WTC11 (cell line): Measurements from ENCODE around the gene SIM2. TPM values are rescaled to one million over a fixed set of nuclear protein-coding genes. Genes with fewer than 3 reads are reported as not detected.

ENCODE experiments used
- ATAC-seq: fragments of 200-7000 bp; cut with Tn5 transposase; 2 replicates; pipeline ENCODE4 v1.10.0; 2021; ENCODE audit warnings: mild to moderate bottlenecking, moderate library complexity
- CTCF ChIA-PET: fragments of 300-600 bp; sonication (Branson Sonifier 250); formaldehyde crosslinking; loops from one replicate; lab custom pipeline; 2021; ENCODE audit warnings: antibody characterized with exemption; lab: Charles Lee
- POLR2A ChIA-PET: fragments of 350-600 bp; sonication (Branson Sonifier 250); formaldehyde crosslinking; loops from one replicate; lab custom pipeline; 2021; ENCODE audit warnings: antibody characterized with exemption; lab: Charles Lee
- DNase-seq: peaks from one replicate; pipeline ENCODE4 v3.0.0; 2021; ENCODE audit warnings: low spot score
- H3K27ac Mint-ChIP-seq: 2 replicates; pipeline ENCODE4 v1.8.0; 2021; ENCODE audit warnings: mixed read lengths
- H3K27me3 Mint-ChIP-seq: 2 replicates; pipeline ENCODE4 v1.8.0; 2021; ENCODE audit warnings: low read depth, mild to moderate bottlenecking, moderate library complexity, mixed read lengths
- H3K36me3 Mint-ChIP-seq: 2 replicates; pipeline ENCODE4 v1.8.0; 2021; ENCODE audit warnings: mixed read lengths
- H3K4me1 Mint-ChIP-seq: 2 replicates; pipeline ENCODE4 v1.8.0; 2022; ENCODE audit warnings: mixed read lengths
- H3K4me3 Mint-ChIP-seq: 2 replicates; pipeline ENCODE4 v1.8.0; 2021; ENCODE audit warnings: mild to moderate bottlenecking, moderate library complexity, mixed read lengths
- H3K9me3 Mint-ChIP-seq: 2 replicates; pipeline ENCODE4 v1.8.0; 2021; ENCODE audit warnings: mixed read lengths
- ATF1 ChIP-seq: sonication (generic); formaldehyde crosslinking; IDR thresholded peaks from 2 replicates; pipeline ENCODE4 v1.8.1; 2023; ENCODE audit warnings: mild to moderate bottlenecking, moderate library complexity, missing genetic modification reagents
- CBFB ChIP-seq: sonication (generic); formaldehyde crosslinking; IDR thresholded peaks from 2 replicates; pipeline ENCODE4 v1.8.1; 2022; ENCODE audit warnings: mild to moderate bottlenecking, low read depth, missing genetic modification reagents
- CREB1 ChIP-seq: sonication (generic); formaldehyde crosslinking; IDR thresholded peaks from 2 replicates; pipeline ENCODE4 v1.8.0; 2023; ENCODE audit warnings: mild to moderate bottlenecking, missing genetic modification reagents
- CTCF ChIP-seq: fragments of 200-600 bp; IDR thresholded peaks from 2 replicates; pipeline ENCODE4 v1.8.0; 2022; ENCODE audit warnings: antibody characterized with exemption
- E2F5 ChIP-seq: sonication (generic); formaldehyde crosslinking; IDR thresholded peaks from 2 replicates; pipeline ENCODE4 v1.8.1; 2022; ENCODE audit warnings: mild to moderate bottlenecking, moderate library complexity, missing genetic modification reagents
- FOXJ3 ChIP-seq: sonication (generic); formaldehyde crosslinking; IDR thresholded peaks from 2 replicates; pipeline ENCODE4 v1.9.0; 2021; ENCODE audit warnings: missing genetic modification reagents, mild to moderate bottlenecking, borderline replicate concordance
- GABPB1 ChIP-seq: sonication (generic); formaldehyde crosslinking; IDR thresholded peaks from 2 replicates; pipeline ENCODE4 v1.8.1; 2023; ENCODE audit warnings: mild to moderate bottlenecking, missing genetic modification reagents
- GTF2I ChIP-seq: fragments of 250-450 bp; sonication (Bioruptor Pico); conservative IDR thresholded peaks from 2 replicates; pipeline ENCODE4 v1.4.0; 2021; ENCODE audit warnings: mild to moderate bottlenecking
- KAT7 ChIP-seq: sonication (generic); formaldehyde crosslinking; IDR thresholded peaks from 2 replicates; pipeline ENCODE4 v1.8.1; 2023; ENCODE audit warnings: missing genetic modification reagents, mild to moderate bottlenecking, borderline replicate concordance
- NFATC4 ChIP-seq: fragments of 250-450 bp; sonication (Bioruptor Pico); IDR thresholded peaks from 2 replicates; pipeline ENCODE4 v1.9.0; 2021; ENCODE audit warnings: mild to moderate bottlenecking
- NR1H2 ChIP-seq: sonication (generic); formaldehyde crosslinking; IDR thresholded peaks from 2 replicates; pipeline ENCODE4 v1.9.0; 2021; ENCODE audit warnings: mild to moderate bottlenecking, moderate library complexity, missing genetic modification reagents
- PRDM15 ChIP-seq: sonication (generic); formaldehyde crosslinking; IDR thresholded peaks from 2 replicates; pipeline ENCODE4 v1.8.0; 2022; ENCODE audit warnings: missing genetic modification reagents
- STAT6 ChIP-seq: sonication (generic); formaldehyde crosslinking; conservative IDR thresholded peaks from 2 replicates; pipeline ENCODE4 v1.8.1; 2023; ENCODE audit warnings: mild to moderate bottlenecking, low read depth, missing genetic modification reagents, moderate library complexity
- TEAD1 ChIP-seq: sonication (generic); formaldehyde crosslinking; IDR thresholded peaks from 2 replicates; pipeline ENCODE4 v1.8.0; 2022; ENCODE audit warnings: mild to moderate bottlenecking, missing genetic modification reagents
- ZNF138 ChIP-seq: sonication (generic); formaldehyde crosslinking; conservative IDR thresholded peaks from 2 replicates; pipeline ENCODE4 v1.8.1; 2022; ENCODE audit warnings: mild to moderate bottlenecking, moderate library complexity, missing genetic modification reagents
- ZNF219 ChIP-seq: sonication (generic); formaldehyde crosslinking; IDR thresholded peaks from 2 replicates; pipeline ENCODE4 v1.8.0; 2023; ENCODE audit warnings: missing genetic modification reagents, mild to moderate bottlenecking, borderline replicate concordance
- ZNF317 ChIP-seq: sonication (generic); formaldehyde crosslinking; IDR thresholded peaks from 2 replicates; pipeline ENCODE4 v1.8.1; 2023; ENCODE audit warnings: low read depth, mild to moderate bottlenecking, moderate library complexity, missing genetic modification reagents, borderline replicate concordance
- ZNF512 ChIP-seq: sonication (generic); formaldehyde crosslinking; IDR thresholded peaks from 2 replicates; pipeline ENCODE4 v1.8.1; 2022; ENCODE audit warnings: missing genetic modification reagents, borderline replicate concordance
- ZNF671 ChIP-seq: fragments of 250-450 bp; sonication (Bioruptor Pico); IDR thresholded peaks from 2 replicates; pipeline ENCODE4 v1.8.0; 2021; ENCODE audit warnings: mild to moderate bottlenecking
- total RNA-seq: library from RNA; stranded (reverse); gene quantifications from 3 replicates; pipeline ENCODE4 v1.2.3, GENCODE V29; 2021

Gene SIM2
- total RNA-seq, 1 experiment from 2014 or later, result 0.17 TPM

- TF ChIP-seq CBFB (CRISPR knock-in tag) (no peak), FOXJ3 (CRISPR knock-in tag) (no peak), ATF1 (no peak)
These were observed 66.3 kb downstream of the SIM2 start (continued) for GRCh38 chr21:36765229-36765628.

GRCh38 chr21:36766511-36766910, 67.6 kb downstream of the SIM2 start:
- Mint-ChIP-seq H3K36me3 (no peaks in the 10 kb centered on the region), H3K27me3 (no peaks in the 10 kb centered on the region), H3K9me3 (no peaks in the 10 kb centered on the region), H3K4me1 (0 out of 2 replicates have a peak, but pooled peaks cover 7% of the 10 kb centered on the region), H3K27ac (no peak overlapping the region), H3K4me3 (no peak overlapping the region)
- ChIA-PET POLR2A (no interaction called here), CTCF (no interaction called here)
- no peak for TF ChIP-seq ZNF219 (CRISPR knock-in tag)
- TF ChIP-seq KAT7, result no peak
- no peak for DNase-seq
- no peak for ATAC-seq

GRCh38 chr21:36767096-36767495, 68.2 kb downstream of the SIM2 start:
- ATAC-seq, result no peak
- no peaks in the 10 kb centered on the region for H3K9me3 Mint-ChIP-seq
- no peaks in the 10 kb centered on the region for H3K27me3 Mint-ChIP-seq
- H3K27ac Mint-ChIP-seq, result no peak overlapping the region
- 0 out of 2 replicates have a peak, but pooled peaks cover 7% of the 10 kb centered on the region for H3K4me1 Mint-ChIP-seq
- no peak for TF ChIP-seq NR1H2 (CRISPR knock-in tag)
- TF ChIP-seq GABPB1 (CRISPR knock-in tag), result no peak
- no peak for TF ChIP-seq ATF1
- TF ChIP-seq FOXJ3 (CRISPR knock-in tag), result no peak
- no peak for TF ChIP-seq TEAD1 (CRISPR knock-in tag)
- no peak for TF ChIP-seq ZNF671 (CRISPR knock-in tag)
- TF ChIP-seq STAT6 (CRISPR knock-in tag), result no peak
- no peak for TF ChIP-seq NFATC4
- no peak for TF ChIP-seq GTF2I (CRISPR knock-in tag)
- no peak for TF ChIP-seq ZNF138 (CRISPR knock-in tag)
- TF ChIP-seq CREB1 (CRISPR knock-in tag), result no peak
- TF ChIP-seq E2F5 (CRISPR knock-in tag), result no peak
- no peak for TF ChIP-seq ZNF317
- TF ChIP-seq ZNF512 (CRISPR knock-in tag), result no peak
- H3K36me3 Mint-ChIP-seq, result no peaks in the 10 kb centered on the region
- CTCF ChIA-PET, result no interaction called here
- no peak for DNase-seq
- POLR2A ChIA-PET, result no interaction called here
- H3K4me3 Mint-ChIP-seq, result no peak overlapping the region

GRCh38 chr21:36768496-36768895, 69.6 kb downstream of the SIM2 start:
- Mint-ChIP-seq H3K36me3 (no peaks in the 10 kb centered on the region), H3K9me3 (no peaks in the 10 kb centered on the region), H3K4me1 (0 out of 2 replicates have a peak, but pooled peaks cover 7% of the 10 kb centered on the region), H3K27ac (no peak overlapping the region), H3K27me3 (no peaks in the 10 kb centered on the region), H3K4me3 (no peak overlapping the region)
- DNase-seq (no peak), ATAC-seq (no peak)
- ChIA-PET POLR2A (interaction anchor here (0.6 kb wide), 1 partner anchor 78 kb away, joined by 3 read pairs; no protein-coding TSS in a partner anchor), CTCF (interaction anchor here (1.3 kb wide), 1 partner anchor 149 kb away, joined by 5 read pairs; no protein-coding TSS in a partner anchor)
- TF ChIP-seq NR1H2 (CRISPR knock-in tag), result no peak
- no peak for TF ChIP-seq E2F5 (CRISPR knock-in tag)
- no peak for TF ChIP-seq FOXJ3 (CRISPR knock-in tag)
- no peak for TF ChIP-seq CTCF
- TF ChIP-seq PRDM15 (CRISPR knock-in tag), result no peak
